Glomerular visceral epithelial cell (primary cell): ENCODE measurements around the gene OTOF.

Experiments
- DNase-seq: peaks from one replicate; pipeline ENCODE4 v3.0.0-alpha.2; 2016; ENCODE audit errors: extremely low spot score

OTOF gene

DNA sequence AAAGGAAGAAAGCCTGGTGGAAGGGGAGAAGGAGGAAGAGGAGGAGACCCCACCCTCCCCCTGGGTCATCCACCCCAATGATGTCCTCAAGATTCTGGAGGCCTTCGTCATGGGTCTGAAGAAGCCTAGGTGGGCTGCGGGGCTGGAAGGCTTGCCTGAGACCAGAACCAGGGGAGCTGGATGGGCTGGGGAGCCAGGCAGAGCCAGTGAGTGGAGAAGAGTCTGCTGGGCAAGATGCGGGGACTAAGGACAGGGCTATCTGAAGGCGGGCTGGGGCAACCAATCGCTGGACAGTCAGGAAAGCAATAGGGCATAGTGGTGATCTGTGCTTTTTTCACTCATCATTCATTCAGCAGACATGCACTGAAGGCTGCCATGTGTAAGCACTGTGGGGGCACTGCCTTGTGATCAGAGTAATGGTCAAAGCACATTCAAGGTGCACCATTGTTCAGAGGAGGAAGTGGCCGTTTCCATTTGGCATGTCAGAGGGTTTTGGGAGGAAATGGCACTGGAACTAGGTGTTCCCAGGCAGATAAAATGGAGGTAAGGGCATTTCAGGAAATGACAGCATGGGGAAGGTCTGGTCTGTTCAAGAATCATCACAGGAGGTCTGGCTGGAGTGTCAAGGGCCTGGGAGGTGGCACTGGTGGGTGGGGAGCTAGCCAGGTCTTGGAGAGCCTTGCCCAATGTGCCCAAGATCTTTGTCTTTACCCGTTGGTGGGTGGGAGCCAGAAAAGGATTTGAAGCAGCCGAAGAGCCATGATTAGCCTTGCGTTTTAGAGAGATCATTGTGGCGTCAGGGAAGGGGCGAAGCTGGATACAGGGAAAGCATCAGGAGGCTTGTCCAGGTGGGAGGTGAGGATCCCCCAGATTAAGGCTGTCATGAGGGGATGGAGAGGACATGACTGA lies 24.2 kb downstream of the OTOF start:
- DNase-seq = no peak

DNA sequence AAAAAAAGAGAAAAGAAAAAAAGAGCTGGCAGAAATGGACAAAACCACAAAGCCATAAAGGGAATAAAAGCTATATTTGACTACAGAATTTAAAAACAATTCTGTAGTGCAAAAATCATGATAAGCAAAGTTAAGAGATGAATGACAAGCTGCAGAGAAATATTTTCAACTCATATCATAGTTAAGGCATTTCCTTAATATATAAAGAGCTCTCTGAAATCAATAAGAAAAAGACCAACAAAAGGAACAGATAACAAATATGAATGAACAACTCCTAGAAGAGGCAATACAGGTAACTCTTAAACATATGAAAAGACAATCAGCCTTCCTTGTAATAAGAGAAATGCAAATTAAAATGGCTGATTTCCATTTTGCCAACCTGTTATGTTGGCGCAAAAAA lies 26.2 kb downstream of the OTOF start:
- DNase-seq = no peak

DNA sequence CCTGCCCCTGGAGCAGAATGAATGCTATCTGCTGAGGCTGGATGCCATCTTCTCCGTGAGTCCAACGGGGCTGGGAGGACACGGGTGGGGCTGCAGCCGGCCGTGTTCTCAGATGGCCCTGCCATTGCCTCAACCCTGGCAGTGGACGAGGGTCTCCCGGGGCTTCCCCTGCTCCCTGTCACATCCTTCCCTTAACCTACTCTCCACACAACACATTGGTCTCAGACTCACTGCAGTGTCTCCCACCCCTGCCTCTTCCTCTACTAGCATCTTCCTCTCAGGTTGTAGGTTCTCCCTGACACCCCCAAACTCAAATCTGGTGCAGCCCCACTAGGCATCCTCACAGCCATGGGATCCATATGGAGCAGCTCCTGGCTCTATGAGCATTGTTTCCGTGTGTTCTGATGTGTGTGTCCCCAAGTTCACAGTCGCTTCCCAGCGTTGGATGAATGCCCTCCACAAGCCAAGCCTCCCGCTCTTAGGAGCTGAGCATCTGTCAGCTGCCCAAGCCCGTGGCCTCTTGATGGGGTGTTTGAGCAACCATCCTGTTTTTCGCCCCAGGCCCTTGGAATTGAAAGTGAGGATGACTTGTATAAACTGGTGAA lies 27.8 kb downstream of the OTOF start:
- DNase-seq = no peak

DNA sequence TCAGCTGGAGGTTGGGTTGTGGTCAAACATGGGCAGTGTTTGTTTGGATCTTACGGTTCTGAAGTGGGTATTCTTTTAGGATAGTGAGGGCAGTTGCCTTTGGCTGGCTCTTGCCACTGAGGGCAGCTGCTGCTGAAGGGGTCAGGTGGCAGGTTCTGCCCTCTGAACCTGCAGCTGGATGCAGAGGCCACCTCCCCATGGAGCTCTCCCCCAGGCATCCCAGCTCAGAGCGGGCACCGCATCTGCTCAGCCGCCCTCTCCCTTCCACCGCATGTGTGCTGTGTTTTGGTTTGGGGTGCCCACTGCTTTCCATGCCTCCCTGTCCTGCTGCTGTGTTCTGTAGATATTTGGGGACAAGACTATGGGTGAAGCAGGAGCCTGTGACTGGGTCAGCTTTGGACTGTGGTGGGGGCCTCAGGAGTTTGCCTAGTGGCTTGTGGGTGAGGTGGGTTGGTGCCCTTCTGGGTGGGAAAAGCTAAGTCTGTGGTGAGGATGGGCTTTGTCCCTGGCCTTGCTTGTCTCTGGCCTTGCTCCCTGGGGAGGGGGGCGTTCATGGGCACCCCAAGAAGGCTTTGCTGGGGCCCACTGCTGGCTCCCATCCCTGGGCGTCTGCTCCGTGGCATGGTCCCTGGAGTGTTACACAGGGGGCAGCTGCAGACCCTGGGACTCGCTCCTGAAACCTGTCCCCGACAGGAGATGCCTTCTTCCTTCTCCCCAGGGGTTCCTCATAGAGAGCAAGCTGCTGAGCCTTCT lies 28.5 kb downstream of the OTOF start:
- no peak for DNase-seq

DNA sequence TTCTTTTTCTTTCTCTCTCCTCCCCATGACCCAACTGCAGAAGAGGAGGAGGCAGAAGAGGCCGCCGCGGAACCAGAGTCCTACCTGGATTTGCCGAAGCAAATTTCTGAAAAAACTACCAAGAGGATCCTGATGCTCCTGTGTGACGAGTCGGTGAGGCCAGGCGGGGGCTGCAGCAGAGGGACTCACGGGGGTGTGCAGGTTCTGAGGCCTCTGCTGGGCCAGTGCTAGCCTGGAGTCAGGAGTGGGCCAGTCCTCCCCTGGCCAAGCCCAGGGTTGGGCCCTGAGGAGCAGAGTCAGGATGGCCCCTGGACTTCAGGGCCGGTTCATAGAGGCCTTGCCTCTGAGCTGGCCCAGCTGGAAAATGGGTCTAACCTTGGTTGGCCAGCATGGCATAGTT lies 29.3 kb downstream of the OTOF start:
- DNase-seq = no peak

DNA sequence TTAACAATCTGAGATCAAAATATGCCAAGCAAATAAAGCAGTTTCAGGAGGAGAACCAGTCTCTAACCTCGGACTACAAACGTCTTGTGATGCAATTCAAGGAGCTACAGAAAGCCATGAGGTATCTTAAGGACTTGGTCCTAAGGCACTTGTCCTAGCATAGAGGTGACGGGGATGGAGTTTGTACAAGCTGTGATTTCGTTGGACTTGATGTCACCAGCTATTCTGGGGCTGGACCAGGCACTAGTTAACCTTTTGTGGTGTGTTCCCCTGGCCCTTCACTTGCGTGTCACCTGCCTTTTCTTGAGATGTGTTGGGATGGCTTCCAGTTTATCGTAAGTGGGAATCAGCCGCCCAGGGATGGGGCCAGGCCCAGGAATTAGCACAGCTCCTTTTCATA lies 33.7 kb downstream of the OTOF start:
- no peak for DNase-seq

DNA sequence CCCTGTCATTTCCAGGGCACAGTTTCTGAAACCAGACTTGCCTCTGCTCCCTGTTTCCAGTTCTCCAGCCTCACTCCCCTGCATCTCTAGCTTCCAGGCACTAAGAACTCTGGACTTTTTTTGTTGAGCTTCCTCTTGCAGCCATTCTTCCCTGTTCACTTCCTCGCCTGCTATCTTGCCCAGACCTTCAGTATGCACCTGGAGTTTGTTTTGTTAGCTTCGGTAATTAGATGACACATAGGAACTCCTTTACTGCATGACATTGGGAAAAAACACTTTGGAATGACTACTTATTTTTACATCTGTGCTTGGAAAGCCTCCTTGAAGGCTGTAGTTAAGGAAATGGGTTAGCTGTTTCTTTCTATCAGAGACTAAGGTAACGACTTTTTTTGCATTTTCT lies 35.2 kb downstream of the OTOF start:
- DNase-seq = no peak

DNA sequence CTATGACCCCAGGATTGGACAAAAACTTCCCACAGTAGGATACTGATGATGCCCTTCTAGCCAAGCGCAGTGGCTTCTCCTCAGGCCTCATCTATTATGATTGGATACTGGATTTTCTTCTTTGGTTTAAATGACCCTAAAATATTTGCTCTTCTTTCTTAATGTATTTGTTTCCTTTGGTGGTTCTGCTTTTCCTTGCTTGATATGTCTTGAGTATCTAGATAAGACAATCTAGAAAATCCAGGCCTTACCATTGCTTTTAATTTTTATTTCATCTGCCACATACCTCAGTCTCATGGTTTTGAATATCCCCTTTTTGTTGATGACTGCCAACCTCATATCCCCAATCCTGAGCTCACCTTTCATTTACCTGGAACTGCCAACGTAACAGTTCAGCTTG lies 35.6 kb downstream of the OTOF start:
- DNase-seq = no peak

DNA sequence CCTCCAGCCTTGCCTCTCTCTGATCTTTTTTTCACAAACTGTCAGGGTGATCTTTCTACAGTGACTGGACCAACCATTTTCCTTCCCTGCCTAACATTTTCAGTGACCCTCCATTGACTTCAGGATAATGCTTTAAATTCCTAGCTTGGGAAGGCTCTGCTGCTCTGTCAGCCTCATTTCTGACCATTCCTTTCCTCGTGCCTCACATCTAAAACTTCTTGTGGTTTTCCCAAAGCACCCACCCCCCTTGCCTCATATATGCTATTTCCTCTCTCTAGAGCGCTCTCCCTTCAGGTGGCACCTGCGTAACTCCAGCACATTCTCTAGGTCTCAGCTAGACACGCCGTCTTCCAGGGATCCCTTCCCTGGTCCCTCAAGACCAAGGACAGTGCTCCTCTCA lies 39.0 kb downstream of the OTOF start:
- DNase-seq = peak; percentile 24

DNA sequence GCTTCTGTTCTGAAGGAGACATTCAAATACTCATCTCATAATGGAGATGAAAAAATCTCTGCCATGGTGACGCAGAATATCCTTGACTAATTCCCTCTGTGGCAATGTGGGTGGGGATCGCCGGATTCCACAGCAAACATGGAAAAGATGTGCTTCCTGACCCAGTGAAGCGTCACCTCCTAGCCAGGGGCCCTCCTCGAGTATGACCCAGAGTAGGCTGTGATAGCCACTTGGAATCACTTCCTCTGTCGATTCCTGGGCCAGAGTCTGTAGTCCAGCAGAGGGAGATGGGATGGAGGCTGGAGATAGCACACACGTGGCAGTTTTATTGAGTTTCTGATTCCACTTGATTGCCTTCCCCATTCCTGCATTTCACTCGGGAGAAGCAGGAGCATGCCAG lies 39.4 kb downstream of the OTOF start:
- DNase-seq = peak; percentile 81

DNA sequence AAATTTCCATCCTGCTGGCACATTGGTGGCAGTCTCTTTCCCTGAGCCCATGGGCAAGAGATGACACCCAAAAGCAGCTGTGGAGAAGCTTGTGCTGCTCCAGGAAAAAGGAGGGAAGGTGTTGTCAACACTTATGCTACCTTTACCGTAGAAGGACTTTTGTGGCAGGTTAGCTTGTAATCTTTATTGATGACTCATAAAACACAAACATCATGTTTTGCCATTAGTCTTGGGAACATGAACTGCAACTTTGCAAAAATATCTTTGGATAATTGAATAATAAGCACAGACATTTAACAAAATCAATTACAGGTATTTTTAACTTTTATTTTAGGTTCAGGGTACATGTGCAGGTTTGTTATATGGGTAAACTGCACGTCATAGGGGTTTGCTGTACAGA lies 42.8 kb downstream of the OTOF start:
- DNase-seq = no peak

DNA sequence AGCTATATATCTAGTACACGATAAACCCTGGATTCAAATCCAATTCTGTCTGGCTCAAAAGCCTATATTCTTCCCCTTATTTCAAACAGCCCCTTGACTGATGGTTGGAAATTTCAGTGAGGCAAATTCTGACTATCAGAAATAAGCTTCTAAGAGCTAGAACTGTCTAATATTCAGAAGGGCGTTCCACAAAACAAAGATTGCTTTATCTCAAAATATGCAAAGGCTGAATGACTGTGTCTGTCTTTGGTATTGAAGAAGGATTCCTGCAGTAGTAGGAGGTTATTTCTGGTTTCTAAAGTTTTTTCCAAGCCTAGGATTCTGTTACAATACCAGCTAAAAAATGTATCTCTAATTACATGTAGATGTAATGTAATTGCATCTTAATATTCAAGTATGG lies 45.1 kb downstream of the OTOF start:
- DNase-seq = no peak

DNA sequence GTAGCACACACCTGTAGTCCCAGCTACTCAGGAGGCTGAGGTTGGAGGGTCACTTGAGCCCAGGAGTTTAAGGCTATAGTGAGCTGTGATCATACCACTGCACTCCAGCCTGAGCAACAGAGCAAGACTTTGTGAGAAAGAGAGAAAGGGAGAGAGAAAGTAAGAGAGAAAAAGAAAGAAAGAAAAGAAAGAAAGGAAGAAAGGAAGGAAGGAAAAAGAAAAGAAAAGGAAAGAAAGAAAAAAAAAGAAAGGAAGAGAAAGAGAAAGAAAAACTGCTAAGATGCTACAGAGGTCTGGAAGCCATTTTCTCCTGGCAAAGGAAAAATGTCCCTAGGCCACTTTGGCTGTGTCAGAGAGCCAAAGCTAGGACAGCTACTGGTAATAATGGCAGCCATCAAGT lies 45.6 kb downstream of the OTOF start:
- no peak for DNase-seq

DNA sequence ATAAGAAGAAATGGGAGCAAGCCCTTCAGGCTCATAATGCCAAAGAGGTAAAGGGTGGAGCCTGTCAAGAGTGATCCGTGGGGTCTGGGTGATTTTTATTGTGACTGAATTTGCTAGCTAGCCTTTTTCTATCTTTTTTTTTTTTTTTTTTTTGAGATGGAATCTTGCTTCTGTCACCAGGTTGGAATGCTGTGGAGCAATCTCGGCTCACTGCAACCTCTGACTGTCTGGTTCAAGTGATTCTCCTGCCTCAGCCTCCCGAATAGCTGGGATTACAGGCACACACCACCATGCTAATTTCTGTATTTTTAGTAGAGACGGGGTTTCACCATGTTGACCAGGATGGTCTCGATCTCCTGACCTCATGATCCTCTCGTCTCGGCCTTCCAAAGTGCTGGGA lies 47.1 kb downstream of the OTOF start:
- no peak for DNase-seq

DNA sequence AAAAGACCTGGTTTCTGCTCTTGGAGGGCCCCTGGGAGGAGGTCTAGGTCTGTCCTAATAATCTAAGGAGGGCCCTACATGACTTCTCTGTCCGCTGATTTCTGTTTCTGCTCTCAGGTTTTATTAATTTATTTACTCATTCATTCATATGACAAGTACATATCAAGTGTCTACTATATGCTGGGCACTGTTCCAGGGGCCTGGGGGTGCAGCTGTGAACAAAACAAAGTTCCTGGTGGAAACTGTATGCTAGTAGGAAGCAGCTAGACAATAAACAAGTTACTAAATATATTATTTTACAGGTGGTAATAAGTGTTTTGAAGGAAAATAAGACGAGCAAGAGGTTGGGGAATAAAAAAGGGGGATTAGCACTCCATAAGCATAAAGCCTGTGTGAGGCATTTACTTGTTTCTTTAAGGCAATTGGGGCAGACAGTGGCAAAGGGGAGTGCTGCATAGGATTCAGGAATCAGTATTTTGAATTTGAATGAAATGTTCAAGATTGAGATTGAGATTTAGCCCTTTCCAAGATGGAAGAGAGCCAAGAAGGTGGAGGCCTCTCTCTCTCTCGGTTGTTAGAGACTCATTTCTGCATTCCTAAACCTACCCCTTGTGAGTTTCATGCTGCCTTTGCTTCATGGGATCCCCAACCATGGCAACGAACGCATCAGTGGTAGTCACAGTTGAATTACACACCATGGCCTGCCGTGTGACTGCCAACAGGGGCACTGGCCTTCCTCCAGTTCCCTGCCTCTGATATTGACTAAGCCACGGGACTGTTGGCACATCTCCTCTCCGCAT lies 47.9 kb downstream of the OTOF start:
- DNase-seq = no peak

DNA sequence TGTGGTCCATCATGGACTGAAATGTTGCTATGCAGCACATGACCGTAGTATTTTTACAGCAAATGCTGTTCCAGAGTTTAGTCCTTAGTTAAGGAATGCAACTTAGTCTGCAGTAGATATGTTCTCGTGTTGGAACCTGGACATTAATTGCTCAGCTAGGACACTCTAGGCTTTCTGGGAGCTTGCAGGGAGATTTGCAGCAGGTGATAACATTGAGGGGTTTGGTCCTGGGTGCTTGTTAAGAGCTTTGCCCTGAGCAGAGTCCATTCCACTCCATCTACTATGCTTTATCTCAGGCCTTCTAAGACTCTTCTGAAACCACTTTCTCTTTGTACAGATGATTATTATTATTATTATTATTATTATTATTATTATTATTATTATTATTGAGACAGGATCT lies 49.1 kb downstream of the OTOF start:
- DNase-seq = no peak

DNA sequence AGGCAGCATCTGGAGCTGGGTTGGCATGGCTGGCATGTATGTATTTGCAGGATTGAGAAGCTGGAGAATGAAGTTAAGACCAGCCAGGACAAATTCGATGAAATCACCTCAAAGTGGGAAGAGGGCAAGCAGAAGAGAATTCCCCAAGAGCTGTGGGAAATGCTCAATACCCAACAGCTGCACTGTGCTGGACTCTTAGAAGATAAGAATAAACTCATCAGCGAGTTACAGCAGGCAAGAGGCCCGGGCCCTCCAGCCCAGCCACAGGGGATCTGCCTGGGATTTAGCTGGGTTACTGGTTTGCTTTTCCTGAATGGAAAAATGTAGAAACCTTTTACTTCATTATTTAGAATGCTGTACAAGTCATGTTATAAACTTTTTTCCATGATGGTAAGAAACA lies 53.7 kb downstream of the OTOF start:
- DNase-seq = no peak

DNA sequence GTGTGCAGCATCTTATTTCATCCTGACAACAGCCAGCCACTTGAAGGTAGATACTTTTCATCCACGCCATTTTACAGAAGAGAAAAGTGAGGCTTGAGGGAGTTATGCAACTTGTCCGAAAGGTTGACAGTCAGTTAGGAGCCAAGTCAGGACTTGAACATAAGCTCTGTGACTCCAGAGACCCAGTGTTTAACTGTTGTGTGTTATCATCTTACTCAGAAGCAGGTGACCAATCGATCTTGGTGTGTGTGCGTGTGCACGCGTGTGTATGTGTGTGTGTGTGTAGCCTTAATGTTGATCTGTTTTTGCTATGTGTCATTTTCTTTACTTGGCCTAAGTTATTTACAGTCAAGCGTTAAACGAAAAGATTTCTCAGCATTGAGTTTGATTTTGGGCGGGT lies 54.2 kb downstream of the OTOF start:
- no peak for DNase-seq

DNA sequence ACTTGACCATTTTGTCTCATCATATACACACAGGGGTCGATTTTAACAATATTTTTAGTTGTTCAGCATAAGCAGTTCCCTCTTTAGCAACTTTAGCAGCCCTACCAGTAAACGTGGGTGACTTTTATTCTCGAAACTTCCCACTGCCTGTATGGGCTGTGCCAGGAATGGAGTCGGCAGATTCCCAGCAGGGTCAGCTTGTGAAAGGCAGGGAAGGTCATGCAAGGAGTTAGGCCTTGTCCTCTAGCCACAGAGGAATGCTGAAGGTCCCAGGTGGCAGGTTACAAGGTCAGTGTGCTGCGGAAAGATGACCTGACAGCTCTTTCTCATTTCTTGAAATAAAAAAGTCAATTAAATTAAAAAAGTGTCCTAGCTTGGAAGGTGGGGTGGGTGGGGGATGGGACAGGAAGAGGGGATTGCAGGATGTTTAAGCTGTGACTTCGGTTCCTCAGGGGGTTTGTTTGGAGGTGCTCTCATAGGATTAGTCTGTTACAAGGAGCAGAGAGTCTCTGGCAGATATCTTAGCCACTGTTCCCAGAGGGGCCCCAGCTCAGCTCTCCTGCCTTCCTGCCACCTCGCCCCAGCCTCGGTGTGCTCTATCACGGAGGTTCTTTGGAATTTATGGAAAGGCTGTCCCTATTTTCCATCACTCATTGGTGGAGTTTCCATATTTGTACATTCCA lies 54.8 kb downstream of the OTOF start:
- no peak for DNase-seq

DNA sequence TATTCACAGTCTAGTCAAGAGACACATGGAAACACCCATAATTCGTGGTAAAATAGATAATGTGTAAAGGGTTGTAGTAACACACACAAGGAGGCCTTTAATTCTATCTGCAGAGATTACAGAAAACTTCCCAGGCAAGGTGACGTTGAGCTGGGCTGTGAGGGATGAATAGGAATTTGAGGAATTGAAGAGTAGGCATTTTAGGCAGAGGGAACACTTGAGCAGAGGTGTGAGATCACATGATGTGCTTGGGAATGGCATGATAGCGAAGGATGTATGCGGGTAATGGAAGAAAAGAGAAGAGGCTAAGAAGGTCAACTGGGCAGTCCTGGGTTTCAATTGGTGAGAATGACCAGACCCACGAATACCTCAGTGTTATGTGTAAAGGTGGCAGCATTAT lies 56.0 kb downstream of the OTOF start:
- DNase-seq = no peak

DNA sequence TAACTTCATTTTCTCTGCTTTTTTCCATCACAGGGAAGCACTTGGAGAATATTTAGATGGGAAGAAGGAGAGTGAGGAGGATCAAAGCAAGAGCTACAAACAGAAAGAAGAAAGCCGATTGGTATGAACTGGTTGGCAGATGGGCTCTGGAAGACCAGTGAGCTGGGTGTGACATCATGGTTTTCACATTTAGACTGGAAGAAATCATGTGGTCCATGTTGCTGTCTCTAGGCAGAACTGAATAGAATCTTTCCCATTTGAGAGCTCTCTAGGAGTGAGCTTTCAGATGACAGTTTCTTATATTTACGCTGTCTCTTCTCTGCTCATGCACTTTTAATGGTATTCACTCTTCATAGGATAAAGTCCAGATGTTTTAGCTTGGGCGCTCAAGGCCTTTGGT lies 63.6 kb downstream of the OTOF start:
- DNase-seq = no peak
